Tibial nerve (tissue), 4 donors: ENCODE measurements around the gene OR2V2. TPM values are rescaled to one million over a fixed set of nuclear protein-coding genes. Genes with fewer than 3 reads are reported as not detected.
"Not testable (repeated sequence)": the region's sequence is repeated elsewhere in the genome, so short reads cannot be mapped to it uniquely, and the experiment has no call there.

Experiments
- DNase-seq, 2 donors: peaks; one replicate each; pipeline ENCODE4 v3.0.0-alpha.2; 2019; ENCODE audit warnings: low spot score in 2 of 2
- H3K27ac ChIP-seq, 4 donors: fragments of 200-600 bp; sonication (generic) in 3 of 4; one replicate each; pipeline ENCODE4 v1.5.1; 2017 to 2019; ENCODE audit warnings: mild to moderate bottlenecking in 1 of 4
- H3K27me3 ChIP-seq, 2 donors: fragments of 200-600 bp; sonication (generic) in 1 of 2; one replicate each; pipeline versions ENCODE4 v1.5.1 to v1.6.0; 2017 to 2019
- H3K36me3 ChIP-seq, 3 donors: fragments of 200-600 bp; sonication (generic); one replicate each; pipeline ENCODE4 v1.5.1; 2018 to 2019
- H3K4me1 ChIP-seq, 4 donors: fragments of 200-600 bp; sonication (generic) in 3 of 4; one replicate each; pipeline ENCODE4 v1.5.1; 2017 to 2019
- H3K4me3 ChIP-seq, 4 donors: fragments of 200-600 bp; sonication (generic) in 3 of 4; one replicate each; pipeline ENCODE4 v1.5.1; 2017 to 2019; ENCODE audit warnings: mild to moderate bottlenecking in 1 of 4, moderate library complexity in 1 of 4
- H3K9me3 ChIP-seq, 4 donors: fragments of 200-600 bp; sonication (generic) in 3 of 4; one replicate each; pipeline ENCODE4 v1.5.1; 2017 to 2019
- EP300 ChIP-seq, 2 donors: sonication (generic); formaldehyde crosslinking; IDR thresholded peaks; one replicate each; pipeline ENCODE4 v1.6.1; 2017; ENCODE audit warnings: antibody characterized with exemption in 2 of 2, mild to moderate bottlenecking in 1 of 2
- POLR2A ChIP-seq, 2 donors: fragments of 450-650 bp; IDR thresholded peaks; one replicate each; pipeline ENCODE4 v1.6.1; 2017; ENCODE audit warnings: antibody characterized with exemption in 2 of 2, mild to moderate bottlenecking in 2 of 2, moderate library complexity in 2 of 2
- WGBS, 2 donors: methylation state at CpG; one replicate each; pipeline ENCODE4 v1.1.5; 2018; 5-methylcytosine and 5-hydroxymethylcytosine counted together
- total RNA-seq, 4 donors: library from RNA; depleted of rRNA; stranded (reverse); fragments of >200 nt; gene quantifications; one replicate each; pipeline ENCODE4 v1.1.0, GENCODE V29; 2016
- TF ChIP-seq, protein P1 (sequence below), 5 experiments: fragments of 200-600 bp in 3 of 5; fragments of 450-650 bp in 2 of 5; sonication (generic) in 3 of 5; IDR thresholded peaks; one replicate each; pipeline ENCODE4 v1.5.1; 2016 to 2019; ENCODE audit warnings: antibody characterized with exemption in 5 of 5, mild to moderate bottlenecking in 3 of 5, moderate library complexity in 2 of 5

Gene OR2V2
- total RNA-seq, 4 donors from 2014 or later, result not detected

DNA sequence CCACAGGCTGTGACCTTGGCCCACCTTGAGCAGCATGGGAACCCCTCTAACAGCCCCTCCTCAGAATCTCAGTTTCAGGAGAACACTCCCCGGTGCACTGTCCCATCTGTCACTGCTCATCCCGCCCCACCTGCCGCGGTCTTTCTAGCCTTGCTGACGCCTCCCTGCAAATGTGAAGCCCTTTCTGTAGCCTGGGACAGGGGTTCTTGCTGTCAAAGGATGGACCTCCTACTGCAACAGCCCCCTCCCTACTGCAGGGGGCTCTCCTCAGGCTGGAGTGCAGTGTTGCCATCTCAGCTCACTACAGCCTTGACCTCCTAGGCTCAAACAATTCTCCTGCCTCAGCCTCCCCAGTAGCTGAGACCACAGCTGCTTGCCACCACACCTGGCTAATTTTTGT is 36.4 kb upstream of the OR2V2 start:
- Histone ChIP-seq H3K27me3 (peaks cover 0 to 77% of the 10 kb centered on the region in 2 donors), H3K36me3 (no peaks in the 10 kb centered on the region)

DNA sequence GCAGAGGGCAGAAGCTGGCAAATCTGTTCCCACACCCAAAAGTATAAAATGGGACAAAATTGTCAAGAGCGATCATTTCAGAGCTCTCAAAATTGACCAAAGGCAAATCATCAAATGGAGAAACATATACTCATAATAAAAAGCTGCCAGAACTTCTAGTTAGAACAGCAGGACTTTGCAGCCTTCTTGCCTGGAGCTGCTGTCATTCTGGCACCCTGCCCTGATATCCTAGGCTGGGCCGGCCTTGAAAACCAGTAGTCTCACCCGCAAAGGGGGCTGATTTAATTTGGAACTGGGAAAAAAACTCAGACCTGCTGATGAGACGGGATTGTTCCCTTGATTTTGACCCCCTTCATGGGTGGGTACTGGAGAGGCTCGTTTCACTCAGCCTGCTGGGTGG is 34.9 kb upstream of the OR2V2 start:
- Histone ChIP-seq H3K4me3 (no peak overlapping the region), H3K36me3 (no peaks in the 10 kb centered on the region), H3K4me1 (peaks cover 0 to 6% (median 0%) of the 10 kb centered on the region in 4 donors), H3K27ac (no peak overlapping the region), H3K9me3 (peaks cover 0 to 9% (median 0%) of the 10 kb centered on the region in 4 donors), H3K27me3 (peaks cover 0 to 77% of the 10 kb centered on the region in 2 donors)
- no peak for DNase-seq
- 78 to 80% methylated on average over 5 of the region's 5 CpGs for WGBS, 2 donors
- TF ChIP-seq EP300 (IDR thresholded peaks at IDR 0.05) (no peak), POLR2A (IDR thresholded peaks at IDR 0.05) (no peak)
- TF ChIP-seq, protein P1, sequence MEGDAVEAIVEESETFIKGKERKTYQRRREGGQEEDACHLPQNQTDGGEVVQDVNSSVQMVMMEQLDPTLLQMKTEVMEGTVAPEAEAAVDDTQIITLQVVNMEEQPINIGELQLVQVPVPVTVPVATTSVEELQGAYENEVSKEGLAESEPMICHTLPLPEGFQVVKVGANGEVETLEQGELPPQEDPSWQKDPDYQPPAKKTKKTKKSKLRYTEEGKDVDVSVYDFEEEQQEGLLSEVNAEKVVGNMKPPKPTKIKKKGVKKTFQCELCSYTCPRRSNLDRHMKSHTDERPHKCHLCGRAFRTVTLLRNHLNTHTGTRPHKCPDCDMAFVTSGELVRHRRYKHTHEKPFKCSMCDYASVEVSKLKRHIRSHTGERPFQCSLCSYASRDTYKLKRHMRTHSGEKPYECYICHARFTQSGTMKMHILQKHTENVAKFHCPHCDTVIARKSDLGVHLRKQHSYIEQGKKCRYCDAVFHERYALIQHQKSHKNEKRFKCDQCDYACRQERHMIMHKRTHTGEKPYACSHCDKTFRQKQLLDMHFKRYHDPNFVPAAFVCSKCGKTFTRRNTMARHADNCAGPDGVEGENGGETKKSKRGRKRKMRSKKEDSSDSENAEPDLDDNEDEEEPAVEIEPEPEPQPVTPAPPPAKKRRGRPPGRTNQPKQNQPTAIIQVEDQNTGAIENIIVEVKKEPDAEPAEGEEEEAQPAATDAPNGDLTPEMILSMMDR (IDR thresholded peaks at IDR 0.05), result no peak

More for the DNA sequence above, 36.4 kb upstream of the OR2V2 start:
- Histone ChIP-seq H3K27ac (no peak overlapping the region), H3K4me1 (peaks cover 0 to 6% (median 0%) of the 10 kb centered on the region in 4 donors), H3K4me3 (no peak overlapping the region), H3K9me3 (peaks cover 0 to 9% (median 0%) of the 10 kb centered on the region in 4 donors)
- no peak for DNase-seq
- TF ChIP-seq, protein P1 (IDR thresholded peaks at IDR 0.05), result no peak
- no peak for TF ChIP-seq POLR2A (IDR thresholded peaks at IDR 0.05)
- TF ChIP-seq EP300 (IDR thresholded peaks at IDR 0.05), result no peak
- WGBS, 2 donors, result 82 to 84% methylated on average over 5 of the region's 5 CpGs

DNA sequence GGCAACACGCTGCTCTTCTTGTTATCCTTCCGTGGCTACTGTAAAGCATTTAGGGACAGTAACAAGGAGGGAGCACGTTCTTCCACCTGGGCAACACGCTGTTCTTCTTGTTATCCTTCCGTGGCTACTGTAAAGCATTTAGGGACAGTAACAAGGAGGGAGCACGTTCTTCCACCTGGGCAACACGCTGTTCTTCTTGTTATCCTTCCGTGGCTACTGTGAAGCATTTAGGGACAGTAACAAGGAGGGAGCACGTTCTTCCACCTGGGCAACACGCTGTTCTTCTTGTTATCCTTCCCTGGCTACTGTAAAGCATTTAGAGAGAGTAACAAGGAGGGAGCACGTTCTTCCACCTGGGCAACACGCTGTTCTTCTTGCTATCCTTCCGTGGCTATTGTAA is 33.8 kb upstream of the OR2V2 start:
- not testable (repeated sequence) for DNase-seq, H3K36me3 ChIP-seq, H3K9me3 ChIP-seq, H3K4me1 ChIP-seq, H3K27ac ChIP-seq, H3K4me3 ChIP-seq
- WGBS, 2 donors, result 83 to 84% methylated on average over 11 to 13 of the region's 13 CpGs
- peaks cover 0 to 67% of the 10 kb centered on the region in 2 donors for H3K27me3 ChIP-seq

DNA sequence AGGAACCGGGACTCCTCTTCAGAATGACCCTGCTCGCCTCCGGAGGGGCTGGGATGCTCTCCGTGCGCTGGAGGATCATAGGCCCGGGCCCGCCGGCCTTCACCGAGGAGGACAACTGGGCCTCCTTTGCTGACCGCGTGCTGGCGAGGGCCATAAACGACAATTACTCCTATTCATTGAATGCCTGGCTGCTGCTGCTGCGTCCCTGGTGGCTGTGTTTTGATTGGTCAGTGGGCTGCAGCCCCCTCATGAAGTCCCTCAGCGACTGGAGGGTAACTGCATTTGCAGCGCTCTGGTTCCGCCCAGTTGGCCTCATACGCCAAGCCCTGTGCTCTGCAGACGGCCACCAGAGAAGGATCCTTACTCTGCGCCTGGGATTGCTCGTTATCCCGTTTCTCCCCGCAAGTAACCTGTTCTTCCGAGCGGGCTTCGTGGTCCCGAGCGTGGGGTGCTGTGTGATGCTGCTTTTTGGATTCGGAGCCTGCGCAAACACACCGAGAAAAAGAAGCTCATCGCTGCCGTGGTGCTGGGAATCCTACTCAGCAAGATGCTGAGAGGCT is 33.0 kb upstream of the OR2V2 start:
- no peak for DNase-seq
- no peaks in the 10 kb centered on the region for H3K36me3 ChIP-seq
- 46 to 53% methylated on average over 19 to 29 of the region's 33 CpGs for WGBS, 2 donors
- no peak overlapping the region for H3K27ac ChIP-seq
- H3K9me3 ChIP-seq, result peaks cover 0 to 9% (median 0%) of the 10 kb centered on the region in 4 donors
- H3K4me1 ChIP-seq, result peaks cover 0 to 6% (median 0%) of the 10 kb centered on the region in 4 donors
- H3K27me3 ChIP-seq, result peaks cover 0 to 63% of the 10 kb centered on the region in 2 donors
- H3K4me3 ChIP-seq, result no peak overlapping the region
- no peak for TF ChIP-seq POLR2A (IDR thresholded peaks at IDR 0.05)
- TF ChIP-seq, protein P1 (IDR thresholded peaks at IDR 0.05), result no peak
- TF ChIP-seq EP300 (IDR thresholded peaks at IDR 0.05), result no peak

DNA sequence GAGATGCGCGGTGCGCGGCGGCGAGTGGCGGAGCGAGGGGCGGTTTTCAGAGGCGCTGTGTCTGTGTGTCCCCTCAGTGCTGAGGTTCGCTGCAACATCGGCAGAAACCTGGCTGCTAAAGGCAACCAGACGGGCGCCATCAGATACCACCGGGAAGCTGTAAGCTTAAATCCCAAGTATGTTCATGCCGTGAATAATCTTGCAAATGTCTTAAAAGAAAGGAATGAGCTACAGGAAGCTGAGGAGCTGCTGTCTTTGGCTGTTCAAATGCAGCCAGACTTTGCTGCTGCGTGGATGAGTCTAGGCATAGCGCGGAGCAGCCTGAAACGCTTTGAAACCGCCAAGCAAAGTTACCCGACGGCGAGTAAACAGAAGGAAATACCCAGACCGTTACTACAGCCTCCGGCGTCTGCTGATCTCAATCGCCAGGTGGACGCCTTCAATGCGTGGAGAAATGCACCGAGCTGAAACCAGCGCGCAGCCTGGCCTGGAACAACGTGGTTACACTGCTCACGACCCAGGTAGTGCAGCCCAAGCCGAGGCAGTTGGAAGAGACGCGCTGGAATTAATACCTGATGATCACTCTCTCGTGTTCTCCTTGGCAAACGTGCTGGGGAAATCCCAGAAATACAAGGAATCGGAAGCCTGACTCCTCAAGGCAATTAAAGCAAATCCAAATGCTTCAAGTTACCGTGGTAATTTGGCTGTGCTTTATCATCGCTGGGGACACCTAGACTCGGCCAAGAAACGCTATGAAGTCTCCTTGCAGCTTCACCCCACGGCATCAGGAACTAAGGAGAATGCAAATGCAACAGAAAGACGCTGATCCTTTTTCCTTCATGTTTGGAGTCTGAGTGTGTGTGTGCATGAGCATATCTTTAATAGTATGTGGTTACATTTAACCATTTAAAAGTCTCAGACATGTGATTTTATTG is 32.3 kb upstream of the OR2V2 start:
- H3K36me3 ChIP-seq, result no peaks in the 10 kb centered on the region
- WGBS, 2 donors, result 5 to 9% methylated on average over 47 of the region's 47 CpGs
- peaks cover 0 to 6% (median 0%) of the 10 kb centered on the region in 4 donors for H3K4me1 ChIP-seq
- DNase-seq, result no peak
- H3K4me3 ChIP-seq, result no peak overlapping the region
- H3K27ac ChIP-seq, result no peak overlapping the region
- peaks cover 0 to 9% (median 0%) of the 10 kb centered on the region in 4 donors for H3K9me3 ChIP-seq
- H3K27me3 ChIP-seq, result peaks cover 0 to 58% of the 10 kb centered on the region in 2 donors
- TF ChIP-seq, protein P1 (IDR thresholded peaks at IDR 0.05), result no peak
- TF ChIP-seq POLR2A (IDR thresholded peaks at IDR 0.05) (no peak), EP300 (IDR thresholded peaks at IDR 0.05) (no peak)
